Measurements from ENCODE around the gene EXT2.

Gene EXT2

DNA sequence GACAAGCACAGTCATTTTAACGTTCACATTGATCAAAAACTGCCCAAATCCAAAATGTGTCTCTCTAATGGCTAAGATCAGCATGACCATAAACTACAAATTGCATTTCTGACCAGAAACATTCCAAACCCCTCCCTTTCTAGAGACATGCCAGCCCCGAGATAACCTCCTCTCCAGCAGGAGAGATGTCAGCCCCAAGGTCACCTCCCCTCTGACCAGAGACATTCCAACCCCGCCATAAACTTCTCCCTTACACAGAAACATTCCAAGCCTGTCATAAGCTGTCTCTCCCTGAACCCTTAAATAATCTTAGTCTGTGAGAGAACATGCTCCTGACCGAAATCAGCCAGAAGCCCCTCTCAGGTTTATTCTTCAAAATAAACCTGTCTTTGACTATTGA lies 6.6 kb upstream of the EXT2 start:
- Histone ChIP-seq H3K79me2 (no peaks in the 10 kb centered on the region), H2AFZ (no peak overlapping the region), H3K36me3 (ENCODE audit: control insufficient read depth, insufficient read depth, low read length) (no peaks in the 10 kb centered on the region), H3K4me3 (ENCODE audit: low read depth, low read length) (no peak overlapping the region), H3K4me1 (no peaks in the 10 kb centered on the region), H3K27ac (no peak overlapping the region), H3K9me3 (ENCODE audit: control insufficient read depth, low read length) (no peaks in the 10 kb centered on the region), H3K27me3 (ENCODE audit: control insufficient read depth, insufficient read depth, low read length) (no peaks in the 10 kb centered on the region), H3K4me2 (ENCODE audit: low read length) (no peak overlapping the region), H3K9ac (no peak overlapping the region)
- TF ChIP-seq, protein P1, sequence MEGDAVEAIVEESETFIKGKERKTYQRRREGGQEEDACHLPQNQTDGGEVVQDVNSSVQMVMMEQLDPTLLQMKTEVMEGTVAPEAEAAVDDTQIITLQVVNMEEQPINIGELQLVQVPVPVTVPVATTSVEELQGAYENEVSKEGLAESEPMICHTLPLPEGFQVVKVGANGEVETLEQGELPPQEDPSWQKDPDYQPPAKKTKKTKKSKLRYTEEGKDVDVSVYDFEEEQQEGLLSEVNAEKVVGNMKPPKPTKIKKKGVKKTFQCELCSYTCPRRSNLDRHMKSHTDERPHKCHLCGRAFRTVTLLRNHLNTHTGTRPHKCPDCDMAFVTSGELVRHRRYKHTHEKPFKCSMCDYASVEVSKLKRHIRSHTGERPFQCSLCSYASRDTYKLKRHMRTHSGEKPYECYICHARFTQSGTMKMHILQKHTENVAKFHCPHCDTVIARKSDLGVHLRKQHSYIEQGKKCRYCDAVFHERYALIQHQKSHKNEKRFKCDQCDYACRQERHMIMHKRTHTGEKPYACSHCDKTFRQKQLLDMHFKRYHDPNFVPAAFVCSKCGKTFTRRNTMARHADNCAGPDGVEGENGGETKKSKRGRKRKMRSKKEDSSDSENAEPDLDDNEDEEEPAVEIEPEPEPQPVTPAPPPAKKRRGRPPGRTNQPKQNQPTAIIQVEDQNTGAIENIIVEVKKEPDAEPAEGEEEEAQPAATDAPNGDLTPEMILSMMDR (IDR thresholded peaks at IDR 0.05): no peak

DNA sequence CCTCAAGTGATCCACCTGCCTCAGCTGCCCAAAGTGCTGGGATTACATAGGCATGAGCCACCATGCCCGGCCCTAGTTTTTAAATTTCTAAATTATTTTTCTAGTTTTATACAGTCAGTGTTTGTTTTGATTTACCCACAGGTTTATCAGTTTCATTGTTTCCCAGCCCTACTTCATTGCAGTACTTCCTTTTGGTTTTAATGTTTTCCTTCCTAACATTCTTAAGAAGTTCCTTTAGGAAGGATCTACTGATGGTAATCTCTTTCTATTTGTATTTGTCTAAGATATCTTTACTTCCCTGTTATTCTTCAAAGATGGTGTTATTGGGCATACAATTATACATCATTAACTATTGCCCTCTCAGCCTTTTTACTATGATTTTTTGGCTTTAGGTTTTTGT lies 4.9 kb upstream of the EXT2 start:
- Histone ChIP-seq H3K9ac (no peak overlapping the region), H3K4me3 (ENCODE audit: low read depth, low read length) (no peak overlapping the region), H2AFZ (no peak overlapping the region), H3K9me3 (ENCODE audit: control insufficient read depth, low read length) (no peaks in the 10 kb centered on the region), H3K79me2 (no peaks in the 10 kb centered on the region), H3K27ac (no peak overlapping the region), H3K4me2 (ENCODE audit: low read length) (no peak overlapping the region), H3K4me1 (no peaks in the 10 kb centered on the region), H3K27me3 (ENCODE audit: control insufficient read depth, insufficient read depth, low read length) (no peaks in the 10 kb centered on the region), H3K36me3 (ENCODE audit: control insufficient read depth, insufficient read depth, low read length) (no peaks in the 10 kb centered on the region)
- TF ChIP-seq, protein P1 (IDR thresholded peaks at IDR 0.05): no peak

DNA sequence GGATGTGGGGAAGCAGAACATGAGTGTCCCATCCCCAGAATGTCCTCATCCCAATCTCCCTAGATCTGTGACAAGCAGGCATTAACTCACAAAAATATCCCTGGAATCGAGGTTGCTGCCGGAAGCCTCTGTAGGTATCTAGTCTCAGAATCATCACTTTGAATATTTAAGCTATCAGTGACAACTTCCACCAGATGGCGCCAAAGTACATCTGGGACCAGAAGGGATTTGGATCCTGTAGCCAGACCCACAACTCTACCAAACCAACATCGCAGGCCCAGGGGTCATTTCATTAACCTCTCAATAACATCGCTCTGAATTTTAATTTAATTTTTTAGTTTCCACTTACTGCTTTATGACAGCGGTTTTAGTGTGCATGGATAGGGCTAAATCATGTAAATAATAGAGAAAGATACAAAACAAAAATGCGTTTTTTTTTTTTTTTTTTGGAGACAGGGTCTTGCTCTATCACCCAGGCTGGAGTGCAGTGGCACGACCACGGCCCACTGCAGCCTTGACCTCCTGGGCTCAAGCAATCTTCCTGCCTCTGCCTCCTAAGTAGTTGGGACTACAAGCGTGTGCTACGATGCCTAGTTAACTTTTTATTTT lies 1.1 kb upstream of the EXT2 start:
- no peak overlapping the region for H3K27ac ChIP-seq
- H3K27me3 ChIP-seq (ENCODE audit: control insufficient read depth, insufficient read depth, low read length): no peaks in the 10 kb centered on the region
- no peak overlapping the region for H3K4me2 ChIP-seq (ENCODE audit: low read length)
- no peaks in the 10 kb centered on the region for H3K4me1 ChIP-seq
- no peaks in the 10 kb centered on the region for H3K36me3 ChIP-seq (ENCODE audit: control insufficient read depth, insufficient read depth, low read length)
- H3K79me2 ChIP-seq: peaks cover 6% of the 10 kb centered on the region
- TF ChIP-seq, protein P1 (IDR thresholded peaks at IDR 0.05): peak; percentile 65
- no peak overlapping the region for H2AFZ ChIP-seq
- no peaks in the 10 kb centered on the region for H3K9me3 ChIP-seq (ENCODE audit: control insufficient read depth, low read length)
- no peak overlapping the region for H3K9ac ChIP-seq
- H3K4me3 ChIP-seq (ENCODE audit: low read depth, low read length): no peak overlapping the region

DNA sequence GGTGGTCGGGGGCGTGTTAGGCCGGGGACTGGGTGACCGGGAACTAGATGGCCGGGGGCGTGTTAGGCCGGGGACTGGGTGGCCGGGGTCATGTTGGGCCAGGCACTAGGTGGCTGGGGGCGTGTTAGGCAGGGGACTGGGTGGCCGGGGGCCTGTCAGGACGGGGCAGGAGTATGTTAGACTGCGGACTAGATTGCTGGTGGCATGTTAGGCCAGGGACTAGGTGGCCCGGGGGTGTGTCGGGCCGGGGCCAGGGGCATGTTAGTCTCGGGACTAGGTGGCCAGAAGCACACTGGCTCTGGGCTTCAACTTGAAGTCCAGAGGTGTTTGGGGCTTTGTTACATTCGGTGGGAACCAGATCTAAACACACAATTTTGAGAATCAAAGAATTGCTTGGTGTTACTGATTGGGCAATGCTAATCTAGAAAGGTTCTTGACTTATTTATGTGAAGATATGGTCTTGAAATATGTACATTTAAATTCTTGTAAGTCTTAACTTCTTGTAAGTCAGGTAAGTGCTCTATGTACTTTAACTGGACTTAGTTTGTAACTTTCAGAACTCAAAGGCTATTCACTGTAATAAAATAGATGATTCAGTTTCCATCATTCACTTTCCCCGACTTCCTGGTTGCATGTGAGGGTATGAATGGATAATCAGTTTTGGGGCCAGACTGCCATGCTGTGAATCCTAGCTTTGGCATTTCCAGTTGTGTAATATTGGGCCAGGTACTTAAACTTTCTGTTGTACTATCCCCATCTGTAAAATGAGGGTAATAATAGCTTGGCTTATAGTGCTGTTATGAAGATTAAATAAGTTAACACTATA lies 1.1 kb downstream of the EXT2 start:
- Histone ChIP-seq H3K79me2 (peaks cover 9% of the 10 kb centered on the region), H3K9ac (no peak overlapping the region), H3K27me3 (ENCODE audit: control insufficient read depth, insufficient read depth, low read length) (no peaks in the 10 kb centered on the region), H3K4me1 (no peaks in the 10 kb centered on the region), H3K4me2 (ENCODE audit: low read length) (peak overlapping the region; percentile 82), H3K4me3 (ENCODE audit: low read depth, low read length) (peak overlapping the region; percentile 62), H2AFZ (peak overlapping the region; percentile 57), H3K27ac (no peak overlapping the region), H3K9me3 (ENCODE audit: control insufficient read depth, low read length) (no peaks in the 10 kb centered on the region), H3K36me3 (ENCODE audit: control insufficient read depth, insufficient read depth, low read length) (no peaks in the 10 kb centered on the region)
- TF ChIP-seq, protein P1 (IDR thresholded peaks at IDR 0.05): no peak
